Measurements from ENCODE around the gene DUSP23.

The DUSP23 gene

GRCh38 chr1:159829273-159829634 is 48.5 kb downstream of the DUSP23 start:
- peak; percentile 71 for DNase-seq

GRCh38 chr1:159829822-159830465 is 49.2 kb downstream of the DUSP23 start:
- no peak for DNase-seq

DNA sequence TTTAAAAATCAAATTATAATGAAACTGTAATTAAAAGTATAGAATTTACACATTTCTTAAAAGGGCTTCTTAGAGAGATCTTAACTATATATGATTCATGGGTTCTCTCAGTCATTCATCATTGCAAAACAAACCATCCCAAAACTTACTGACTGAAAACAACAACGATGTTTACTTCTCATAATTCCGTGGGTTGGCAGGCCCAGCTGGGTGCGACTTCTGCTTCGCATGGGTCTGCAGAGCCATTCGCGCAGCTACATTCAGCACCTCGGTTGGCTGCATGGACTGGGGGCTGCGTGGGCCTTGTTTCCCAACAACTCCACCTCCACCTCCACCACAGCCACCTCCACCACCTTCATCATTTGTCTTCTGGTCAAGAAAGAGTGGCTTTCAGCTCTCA is 50.0 kb downstream of the DUSP23 start:
- no peak for DNase-seq

DNA sequence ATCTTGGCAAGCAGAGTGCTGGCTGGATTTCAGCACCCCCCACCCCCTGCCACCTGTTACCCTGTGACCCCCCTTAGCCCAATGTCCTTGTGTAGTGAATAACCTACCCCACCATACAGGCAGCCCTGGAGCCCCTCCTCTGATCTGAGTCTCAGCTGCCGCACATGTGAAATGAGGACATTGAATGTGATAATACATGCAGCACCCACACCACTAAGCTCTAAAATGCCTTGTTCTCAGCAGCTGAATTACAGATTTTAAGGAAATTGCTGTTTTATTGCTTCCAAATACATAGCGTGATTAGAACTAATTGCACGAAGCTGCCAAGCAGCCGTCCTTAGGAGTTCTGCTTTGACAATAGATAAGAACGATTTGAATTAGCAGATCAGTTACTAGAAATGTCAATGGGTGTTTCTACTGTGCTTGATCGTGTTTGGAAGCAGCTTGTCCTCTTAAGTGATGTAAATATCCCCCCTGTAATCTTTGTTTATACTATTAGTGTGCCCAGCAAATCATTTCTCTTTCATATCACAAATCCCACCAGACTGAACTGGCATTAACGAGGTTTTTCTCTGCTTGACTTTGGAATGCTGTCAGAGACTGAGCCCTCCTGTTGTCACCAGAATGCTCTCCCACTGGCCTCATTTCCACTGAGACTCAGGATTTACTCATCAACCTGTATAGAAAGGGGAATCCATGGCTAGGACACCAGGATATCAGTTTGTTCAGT is 50.8 kb downstream of the DUSP23 start:
- no peak for DNase-seq
